GM12865 (cell line): Measurements from ENCODE around the gene NCK2.

Source experiments
- DNase-seq: peaks from one replicate; pipeline ENCODE4 v3.0.0; 2010; ENCODE audit warnings: low read depth
- H3K4me3 ChIP-seq: 2 replicates; pipeline ENCODE4 v1.5.1; 2011; ENCODE audit warnings: mild to moderate bottlenecking, low read depth, low read length, control low read depth
- CTCF ChIP-seq: IDR thresholded peaks from 2 replicates; pipeline ENCODE4 v1.5.1; 2011; ENCODE audit warnings: low read length, control low read depth, low read depth, inconsistent platforms; ENCODE audit not compliant: insufficient read depth; ENCODE audit errors: missing control alignments

Gene NCK2

GRCh38 chr2:105794926-105795574 is 50.3 kb downstream of the NCK2 start:
- peak; percentile 69 for DNase-seq
- peak overlapping the region; percentile 61 for H3K4me3 ChIP-seq
- TF ChIP-seq CTCF, result no peak

- peak; percentile 54 for DNase-seq
- no peak for TF ChIP-seq CTCF
- H3K4me3 ChIP-seq, result peak overlapping the region; percentile 61
Measured at GRCh38 chr2:105795575-105795934, 50.8 kb downstream of the NCK2 start.

- H3K4me3 ChIP-seq, result peak overlapping the region; percentile 61
- peak; percentile 64 for DNase-seq
- no peak for TF ChIP-seq CTCF
Measured at GRCh38 chr2:105796131-105796638, 51.5 kb downstream of the NCK2 start.

- DNase-seq, result no peak
- H3K4me3 ChIP-seq, result peak overlapping the region; percentile 61
- TF ChIP-seq CTCF, result no peak
Measured at GRCh38 chr2:105796791-105797190, 52.1 kb downstream of the NCK2 start.

- no peak for TF ChIP-seq CTCF
- peak overlapping the region; percentile 61 for H3K4me3 ChIP-seq
- peak; percentile 92 for DNase-seq
Measured at GRCh38 chr2:105797298-105797819, 52.6 kb downstream of the NCK2 start.

GRCh38 chr2:105798595-105798994 is 53.9 kb downstream of the NCK2 start:
- peak; percentile 71 for DNase-seq
- TF ChIP-seq CTCF, result no peak
- peak overlapping the region; percentile 61 for H3K4me3 ChIP-seq
